ENCODE measurements around the gene TRIM27. TPM values are rescaled to one million over a fixed set of nuclear protein-coding genes. Genes with fewer than 3 reads are reported as not detected.
"Not testable (repeated sequence)": the region's sequence is repeated elsewhere in the genome, so short reads cannot be mapped to it uniquely, and the experiment has no call there.

The TRIM27 gene
- total RNA-seq, 2 donors from 2014 or later, result 61.9 to 86.2 TPM

- Histone ChIP-seq H3K4me1 (ENCODE audit: control insufficient read depth in 1 of 2, low read depth in 2 of 2) (no peaks in the 10 kb centered on the region), H3K9me3 (no peaks in the 10 kb centered on the region), H3K27ac (no peak overlapping the region), H3K4me3 (peak overlapping the region; percentile 74), H3K27me3 (replicated peaks; ENCODE audit: insufficient read depth) (no peaks in the 10 kb centered on the region), H3K36me3 (no peaks in the 10 kb centered on the region)
- DNase-seq (ENCODE audit: low spot score), result peak; percentile 36
- no peak for ATAC-seq (ENCODE audit: insufficient number of reproducible peaks, low FRiP score, low read depth)
- no peak for TF ChIP-seq CTCF (IDR thresholded peaks at IDR 0.05)
Measured at GRCh38 chr6:28880894-28881780, 42.6 kb downstream of the TRIM27 start.

GRCh38 chr6:28880519-28880893 is 43.3 kb downstream of the TRIM27 start:
- TF ChIP-seq CTCF (IDR thresholded peaks at IDR 0.05), result no peak
- Histone ChIP-seq H3K9me3 (no peaks in the 10 kb centered on the region), H3K27ac (no peak overlapping the region), H3K4me3 (peak overlapping the region; percentile 74), H3K4me1 (ENCODE audit: control insufficient read depth in 1 of 2, low read depth in 2 of 2) (no peaks in the 10 kb centered on the region), H3K27me3 (replicated peaks; ENCODE audit: insufficient read depth) (no peaks in the 10 kb centered on the region), H3K36me3 (no peaks in the 10 kb centered on the region)
- ATAC-seq (ENCODE audit: insufficient number of reproducible peaks, low FRiP score, low read depth) (no peak), DNase-seq (ENCODE audit: low spot score) (no peak)

- Histone ChIP-seq H3K4me1 (ENCODE audit: control insufficient read depth in 1 of 2, low read depth in 2 of 2) (no peaks in the 10 kb centered on the region), H3K27ac (no peak overlapping the region), H3K4me3 (no peak overlapping the region), H3K36me3 (no peaks in the 10 kb centered on the region), H3K27me3 (replicated peaks; ENCODE audit: insufficient read depth) (no peaks in the 10 kb centered on the region), H3K9me3 (no peaks in the 10 kb centered on the region)
- TF ChIP-seq CTCF (IDR thresholded peaks at IDR 0.05), result no peak
- ATAC-seq (ENCODE audit: insufficient number of reproducible peaks, low FRiP score, low read depth) (no peak), DNase-seq (ENCODE audit: low spot score) (no peak)
Measured at GRCh38 chr6:28876710-28877109, 47.1 kb downstream of the TRIM27 start.

GRCh38 chr6:28875191-28875747 is 48.5 kb downstream of the TRIM27 start:
- no peaks in the 10 kb centered on the region for H3K27me3 ChIP-seq (replicated peaks; ENCODE audit: insufficient read depth)
- no peak overlapping the region for H3K4me3 ChIP-seq
- ATAC-seq (ENCODE audit: insufficient number of reproducible peaks, low FRiP score, low read depth) (no peak), DNase-seq (ENCODE audit: low spot score) (no peak)
- no peaks in the 10 kb centered on the region for H3K36me3 ChIP-seq
- H3K4me1 ChIP-seq (ENCODE audit: control insufficient read depth in 1 of 2, low read depth in 2 of 2), result no peaks in the 10 kb centered on the region
- no peaks in the 10 kb centered on the region for H3K9me3 ChIP-seq
- no peak overlapping the region for H3K27ac ChIP-seq
- no peak for TF ChIP-seq CTCF (IDR thresholded peaks at IDR 0.05)

GRCh38 chr6:28872157-28872817 is 51.5 kb downstream of the TRIM27 start:
- not testable (repeated sequence) for H3K27me3 ChIP-seq (replicated peaks; ENCODE audit: insufficient read depth); H3K4me1 ChIP-seq (ENCODE audit: control insufficient read depth in 1 of 2, low read depth in 2 of 2); H3K36me3 ChIP-seq; DNase-seq (ENCODE audit: low spot score); ATAC-seq (ENCODE audit: insufficient number of reproducible peaks, low FRiP score, low read depth); H3K4me3 ChIP-seq; H3K27ac ChIP-seq; H3K9me3 ChIP-seq

Data from thoracic aorta (tissue), 2 donors.